Testis (tissue), 2 donors: Measurements from ENCODE around the gene IGFBP7.

Experiments
- POLR2A ChIP-seq: fragments of 450-650 bp; IDR thresholded peaks from one replicate; pipeline ENCODE4 v1.6.1; 2017; ENCODE audit warnings: antibody characterized with exemption, mild to moderate bottlenecking, moderate library complexity
- TF ChIP-seq, protein P1 (sequence below), 3 experiments: fragments of 450-650 bp in 2 of 3; fragments of 200-600 bp in 1 of 3; sonication (generic) in 1 of 3; IDR thresholded peaks; one replicate each; pipeline ENCODE4 v1.5.1; 2016 to 2019; ENCODE audit warnings: antibody characterized with exemption in 3 of 3, mild to moderate bottlenecking in 2 of 3, moderate library complexity in 1 of 3

DNA sequence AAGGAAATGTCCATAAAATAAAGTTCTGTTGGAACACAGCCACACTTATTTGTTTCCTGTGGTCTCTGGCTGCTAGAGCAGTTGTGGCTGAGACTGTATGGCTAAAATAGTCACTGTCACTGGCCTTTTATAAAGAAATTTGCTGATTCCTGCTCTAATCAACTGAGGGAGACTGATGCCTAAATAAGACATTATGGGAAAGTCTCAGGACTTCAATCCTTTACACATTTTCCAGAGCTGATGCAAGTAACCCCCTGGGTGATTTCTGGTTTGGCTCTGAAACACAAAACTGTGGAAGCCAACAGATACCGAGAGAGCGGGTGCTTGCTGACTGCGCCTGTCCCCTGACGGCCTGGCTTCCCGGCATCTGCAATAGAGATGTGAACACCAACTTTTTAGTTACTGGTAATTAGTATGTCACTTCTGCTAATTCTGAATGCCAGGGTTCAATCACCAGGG, 67.4 kb downstream of the IGFBP7 start:
- TF ChIP-seq, protein P1, sequence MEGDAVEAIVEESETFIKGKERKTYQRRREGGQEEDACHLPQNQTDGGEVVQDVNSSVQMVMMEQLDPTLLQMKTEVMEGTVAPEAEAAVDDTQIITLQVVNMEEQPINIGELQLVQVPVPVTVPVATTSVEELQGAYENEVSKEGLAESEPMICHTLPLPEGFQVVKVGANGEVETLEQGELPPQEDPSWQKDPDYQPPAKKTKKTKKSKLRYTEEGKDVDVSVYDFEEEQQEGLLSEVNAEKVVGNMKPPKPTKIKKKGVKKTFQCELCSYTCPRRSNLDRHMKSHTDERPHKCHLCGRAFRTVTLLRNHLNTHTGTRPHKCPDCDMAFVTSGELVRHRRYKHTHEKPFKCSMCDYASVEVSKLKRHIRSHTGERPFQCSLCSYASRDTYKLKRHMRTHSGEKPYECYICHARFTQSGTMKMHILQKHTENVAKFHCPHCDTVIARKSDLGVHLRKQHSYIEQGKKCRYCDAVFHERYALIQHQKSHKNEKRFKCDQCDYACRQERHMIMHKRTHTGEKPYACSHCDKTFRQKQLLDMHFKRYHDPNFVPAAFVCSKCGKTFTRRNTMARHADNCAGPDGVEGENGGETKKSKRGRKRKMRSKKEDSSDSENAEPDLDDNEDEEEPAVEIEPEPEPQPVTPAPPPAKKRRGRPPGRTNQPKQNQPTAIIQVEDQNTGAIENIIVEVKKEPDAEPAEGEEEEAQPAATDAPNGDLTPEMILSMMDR (IDR thresholded peaks at IDR 0.05), result no peak
- no peak for TF ChIP-seq POLR2A
